Stimulated activated naive CD8-positive, alpha-beta T cell treated with anti-CD3 and anti-CD28 coated beads, Interleukin-15, Interleukin-2, amounts not matched to agents 100 U/mL and 50 U/mL, for 24 hours (primary cell): Measurements from ENCODE around the gene PRXL2A.
"Not testable (repeated sequence)": the region's sequence is repeated elsewhere in the genome, so short reads cannot be mapped to it uniquely, and the experiment has no call there.

ENCODE experiments used
- ATAC-seq: fragments of 150-1000 bp; cut with Tn5 transposase; one replicate; pipeline ENCODE4 v1.10.0; 2021
- DNase-seq: peaks from one replicate; pipeline ENCODE4 v3.0.0; 2021

The PRXL2A gene

DNA sequence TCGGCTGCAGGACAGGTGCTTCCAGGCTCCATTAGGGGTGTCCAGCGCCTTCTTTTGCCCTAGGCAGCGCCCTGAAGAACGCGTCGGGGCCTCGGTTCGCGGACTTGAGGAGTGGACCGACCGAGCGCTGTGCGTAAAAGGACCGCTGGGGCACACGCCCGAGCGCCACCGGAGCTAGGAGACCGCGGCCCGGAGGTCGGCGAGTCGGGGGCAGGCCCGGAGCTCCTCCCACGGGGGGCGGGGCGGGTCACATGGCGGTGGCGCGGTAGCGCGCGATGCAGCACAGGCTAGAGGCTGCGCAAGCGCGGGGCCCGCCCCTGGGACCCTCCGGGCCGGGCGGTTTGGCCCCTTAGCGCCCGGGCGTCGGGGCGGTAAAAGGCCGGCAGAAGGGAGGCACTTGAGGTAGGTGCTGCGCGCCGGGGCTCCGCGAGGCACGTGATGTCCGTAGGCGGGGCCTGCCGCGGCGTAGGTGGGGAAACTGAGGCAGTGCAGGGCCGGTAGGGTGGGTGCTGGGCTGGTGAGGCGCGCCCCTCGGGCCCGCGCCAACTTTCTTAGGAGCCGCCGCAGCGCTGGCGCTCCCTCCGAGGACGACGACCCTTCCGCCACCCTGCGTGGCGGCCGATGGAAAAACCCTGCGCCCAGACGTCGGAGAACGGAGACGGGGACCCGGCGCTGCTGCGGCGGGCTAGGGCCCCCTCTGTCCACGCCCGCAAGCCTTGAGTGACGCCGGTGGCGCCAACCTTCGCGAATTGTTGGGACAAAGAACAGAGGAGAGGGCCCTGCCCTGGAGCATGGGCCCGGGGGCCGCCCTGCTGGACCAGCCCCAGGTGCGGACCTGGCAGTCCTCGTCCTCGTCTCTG is at the start of gene PRXL2A:
Gene PRXL2A, plus strand, starts transcription at position 310 of the 860 bp plus-strand sequence. CDS start 11,917 bp downstream, outside the sequence.
- peak; percentile 86 for ATAC-seq
- peak; percentile 93 for DNase-seq

GRCh38 chr10:80358925-80359324 is 49.4 kb upstream of the PRXL2A start:
- ATAC-seq, DNase-seq: not testable (repeated sequence)

GRCh38 chr10:80359644-80360043 is 48.7 kb upstream of the PRXL2A start:
- DNase-seq (no peak), ATAC-seq (no peak)

DNA sequence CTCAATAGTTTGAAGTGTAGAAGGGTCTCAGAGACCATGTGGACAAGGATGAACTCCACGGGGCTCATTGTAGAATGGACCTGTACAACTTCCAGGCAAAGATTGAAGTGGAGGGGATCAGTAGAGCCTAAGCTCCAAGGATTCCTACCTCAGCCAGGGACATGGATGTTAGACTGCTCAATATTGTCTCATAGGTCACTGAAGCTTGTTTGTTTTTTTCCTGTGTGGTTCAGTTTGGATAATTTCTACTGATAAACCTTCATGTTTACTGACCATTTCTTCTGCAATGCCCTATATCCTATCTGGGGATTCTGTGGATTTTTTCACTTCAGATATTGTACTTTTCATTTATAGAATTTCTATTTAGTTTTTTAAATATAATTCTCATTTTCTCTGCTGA is 42.8 kb upstream of the PRXL2A start:
- DNase-seq (no peak), ATAC-seq (no peak)

DNA sequence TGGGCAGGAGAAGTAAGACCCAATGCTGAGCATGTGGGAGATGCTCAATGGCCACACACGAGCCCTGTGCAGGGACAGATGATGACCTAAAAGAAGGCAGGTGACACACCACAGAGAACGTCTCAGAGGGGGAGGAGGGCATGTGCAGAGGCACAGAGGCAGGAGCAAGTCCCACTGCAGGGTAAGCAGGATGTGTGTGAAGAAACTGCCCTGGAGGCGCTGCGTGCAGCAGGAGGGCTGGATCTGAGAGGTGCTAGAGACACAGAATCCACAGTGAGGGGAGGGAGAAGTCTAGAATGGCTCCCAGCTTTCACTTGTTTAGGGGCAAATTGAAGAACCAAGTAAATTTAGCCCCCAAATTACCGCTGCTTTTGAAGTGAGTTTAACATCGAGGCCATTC is 36.9 kb upstream of the PRXL2A start:
- no peak for ATAC-seq
- no peak for DNase-seq

GRCh38 chr10:80372675-80373074 is 35.7 kb upstream of the PRXL2A start:
- DNase-seq (no peak), ATAC-seq (no peak)

DNA sequence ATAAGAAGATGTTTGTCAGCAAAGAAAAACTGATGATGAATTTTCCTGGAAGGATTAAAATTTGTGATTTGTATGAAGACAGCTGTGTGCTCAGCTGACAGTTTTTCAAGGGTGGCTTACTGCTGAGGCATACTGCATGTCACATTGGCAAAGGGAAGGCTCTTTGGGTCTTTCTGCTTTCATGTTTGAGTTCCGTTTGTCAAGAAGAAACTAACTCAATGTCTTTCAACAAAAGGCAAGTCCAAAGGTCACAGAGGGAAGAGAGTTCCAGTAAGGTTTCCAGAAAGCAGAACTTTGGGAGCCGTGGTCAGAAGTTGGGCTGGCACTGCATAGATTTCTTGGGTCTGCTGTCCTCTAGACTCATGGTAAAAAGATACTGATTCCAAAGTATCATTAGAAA is 34.8 kb upstream of the PRXL2A start:
- ATAC-seq: no peak
- no peak for DNase-seq

DNA sequence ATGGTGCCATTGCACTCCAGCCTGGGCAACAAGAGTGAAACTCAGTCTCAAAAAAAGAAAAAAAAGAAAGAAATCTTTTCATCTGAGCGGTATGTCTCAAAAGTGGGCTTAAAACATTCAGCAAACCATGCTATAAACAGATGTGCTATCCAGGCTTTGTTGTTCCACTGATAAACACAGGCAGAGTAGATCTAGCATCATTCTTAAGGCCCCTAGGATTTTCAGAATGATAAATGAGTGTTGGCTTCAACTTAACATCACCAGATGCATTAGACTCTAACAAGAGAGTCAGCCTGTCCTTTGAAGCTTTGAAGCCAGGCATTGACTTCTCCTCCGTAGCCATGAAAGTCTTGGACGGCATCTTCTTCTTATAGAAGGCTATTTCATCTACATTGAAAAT is 28.6 kb upstream of the PRXL2A start:
- ATAC-seq (no peak), DNase-seq (no peak)

DNA sequence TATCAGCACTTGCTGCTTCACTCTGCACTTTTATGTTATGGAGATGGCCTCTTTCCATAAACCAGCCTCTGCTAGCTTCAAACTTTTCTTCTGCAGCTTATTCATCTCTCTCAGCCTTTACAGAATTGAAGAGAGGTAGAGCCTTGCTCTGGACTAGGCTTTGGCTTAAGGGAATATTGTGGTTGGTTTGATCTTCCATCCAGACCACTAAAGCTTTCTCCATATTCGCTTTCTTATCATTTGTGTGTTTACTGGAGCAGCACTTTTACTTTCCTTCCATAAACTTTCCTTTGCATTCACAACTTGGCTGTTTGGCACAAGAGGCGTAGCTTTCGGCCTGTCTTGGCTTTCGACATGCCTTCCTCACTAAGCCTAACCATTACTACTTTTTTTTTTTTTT is 28.2 kb upstream of the PRXL2A start:
- DNase-seq (no peak), ATAC-seq (no peak)

GRCh38 chr10:80382989-80383388 is 25.4 kb upstream of the PRXL2A start:
- peak; percentile 25 for DNase-seq

GRCh38 chr10:80390740-80391139 is 17.6 kb upstream of the PRXL2A start:
- DNase-seq (no peak), ATAC-seq (no peak)

More at GRCh38 chr10:80382989-80383388, 25.4 kb upstream of the PRXL2A start:
- ATAC-seq: no peak

- ATAC-seq (no peak), DNase-seq (no peak)
These were observed 16.1 kb upstream of the PRXL2A start for GRCh38 chr10:80392250-80392649.

DNA sequence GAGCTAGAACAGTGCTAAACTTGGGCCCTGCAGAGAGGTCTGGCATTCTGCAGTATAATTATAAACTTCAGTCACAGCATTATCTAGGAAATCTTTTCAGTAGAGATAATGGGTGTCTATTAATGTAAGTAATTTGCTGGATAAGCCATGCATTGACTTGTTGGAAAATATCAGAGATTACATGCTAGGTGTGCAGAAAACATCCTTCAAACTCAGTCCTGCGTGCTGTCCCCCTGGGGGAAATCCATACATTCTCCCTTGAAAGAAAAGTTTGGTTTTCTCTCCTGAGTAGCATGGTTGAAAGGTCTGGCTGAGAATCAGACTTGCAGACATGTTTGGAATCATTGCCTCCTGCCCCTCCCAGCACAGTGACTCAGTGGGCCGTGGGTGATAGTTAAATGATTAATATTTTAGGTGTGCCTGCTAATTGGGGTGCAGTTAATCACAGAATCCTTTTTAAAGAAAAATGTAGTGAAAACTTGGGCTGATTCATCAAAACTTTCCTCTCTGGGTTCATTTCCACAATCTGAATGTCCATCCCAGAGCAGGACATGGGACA is 13.9 kb upstream of the PRXL2A start:
- no peak for ATAC-seq

GRCh38 chr10:80397014-80397413 is 11.3 kb upstream of the PRXL2A start:
- DNase-seq (no peak), ATAC-seq (no peak)

More for the DNA sequence above, 13.9 kb upstream of the PRXL2A start:
- DNase-seq: no peak

DNA sequence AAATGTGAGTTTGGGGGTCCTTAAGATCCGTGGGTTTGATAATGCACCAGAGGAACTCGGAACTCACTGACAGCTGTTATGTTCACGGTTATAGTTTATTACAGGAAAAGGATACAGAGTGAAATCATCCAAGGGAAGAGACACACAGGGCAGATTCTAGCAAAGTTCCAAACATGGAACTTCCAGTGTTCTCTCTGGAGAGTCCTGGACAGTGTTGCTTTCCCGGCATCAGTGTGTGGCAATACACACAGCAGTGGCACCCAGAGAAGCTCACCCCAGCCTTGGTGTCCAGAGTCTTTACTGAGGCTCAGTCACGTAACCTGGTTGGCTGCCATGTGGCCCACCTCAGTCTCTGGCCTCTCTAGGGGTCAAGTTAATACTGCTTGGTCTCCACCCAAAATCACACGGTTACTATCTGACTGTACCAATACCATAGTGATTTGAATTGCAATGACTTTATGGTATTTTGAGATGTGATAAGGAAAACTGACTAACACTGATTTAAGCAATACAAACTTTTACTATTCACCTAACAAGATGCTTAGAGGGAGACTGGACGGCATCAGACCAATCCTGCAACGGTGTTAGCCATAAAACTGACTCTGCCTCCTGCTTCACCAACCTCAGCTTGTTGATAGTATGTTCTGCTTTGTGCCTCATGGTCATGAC is 8.1 kb upstream of the PRXL2A start:
- ATAC-seq (no peak), DNase-seq (no peak)

- ATAC-seq (no peak), DNase-seq (no peak)
These were observed 3.3 kb upstream of the PRXL2A start for GRCh38 chr10:80405035-80405434.

- DNase-seq: no peak
- no peak for ATAC-seq
These were observed 2.7 kb upstream of the PRXL2A start for GRCh38 chr10:80405626-80406025.

GRCh38 chr10:80406204-80406603 is 2.1 kb upstream of the PRXL2A start:
- no peak for DNase-seq
- ATAC-seq: no peak

DNA sequence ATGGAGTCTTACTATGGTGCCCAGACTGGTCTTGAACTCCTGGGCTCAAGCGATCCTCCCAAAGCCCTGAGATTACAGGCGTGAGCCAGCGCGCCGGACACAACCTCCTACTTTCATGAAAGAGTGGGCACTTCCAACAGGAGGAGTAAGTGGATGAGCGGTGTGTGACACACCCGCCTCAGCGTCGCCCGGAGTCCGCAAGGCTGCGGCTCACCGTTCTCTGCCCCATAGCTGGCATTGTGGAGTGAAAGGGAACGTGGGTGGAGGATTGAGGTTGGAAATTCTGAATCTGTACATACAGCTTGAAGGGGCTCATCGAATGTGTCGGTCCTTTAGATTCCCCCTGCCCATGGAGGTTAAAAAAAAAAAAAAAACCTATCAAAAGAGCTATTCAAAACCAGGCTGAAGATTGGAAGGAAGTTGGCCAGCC is 524 bp upstream of the PRXL2A start:
- DNase-seq: peak; percentile 77
- peak; percentile 86 for ATAC-seq

DNA sequence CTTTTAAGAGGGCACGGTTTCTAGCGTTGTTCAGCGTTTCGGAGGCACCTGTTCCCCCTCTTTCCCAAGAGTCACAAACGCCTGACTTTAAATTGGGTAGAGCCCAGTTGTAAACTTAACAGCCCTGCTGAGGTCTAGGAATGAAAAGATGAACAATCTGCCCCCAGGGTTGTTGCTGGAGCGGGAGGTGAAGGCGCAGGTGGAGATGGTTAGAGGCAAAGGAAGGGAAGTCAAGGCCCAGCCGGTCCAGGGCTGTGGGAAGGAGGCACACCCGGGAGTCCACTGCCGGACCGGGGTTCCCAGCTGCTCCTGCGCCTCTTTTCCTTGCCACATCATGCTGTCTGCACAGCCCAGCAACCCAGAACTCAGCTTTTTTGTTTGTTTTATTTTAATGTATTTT is 770 bp downstream of the PRXL2A start:
- ATAC-seq (no peak), DNase-seq (no peak)

DNA sequence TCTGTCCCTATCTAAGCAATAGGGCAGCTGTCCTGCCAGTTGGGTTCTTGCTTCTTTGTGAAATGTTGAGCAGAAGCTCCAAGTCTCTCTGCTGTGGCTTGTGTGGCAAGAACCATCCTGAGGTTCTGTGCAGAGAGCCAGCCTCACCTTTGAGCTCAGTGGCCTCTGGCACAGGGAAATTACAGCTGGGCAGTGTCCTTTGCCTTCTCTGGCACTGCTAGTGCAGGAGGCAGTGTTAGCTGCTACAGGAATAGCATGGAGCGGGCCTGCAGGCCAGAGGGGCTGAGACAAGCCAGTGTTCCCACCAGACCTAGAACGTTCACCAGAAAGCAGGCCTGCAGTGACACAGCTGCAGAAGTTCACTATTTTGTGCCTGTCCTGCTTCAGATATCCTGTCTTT is 1.8 kb downstream of the PRXL2A start:
- DNase-seq: no peak
- ATAC-seq: no peak

DNA sequence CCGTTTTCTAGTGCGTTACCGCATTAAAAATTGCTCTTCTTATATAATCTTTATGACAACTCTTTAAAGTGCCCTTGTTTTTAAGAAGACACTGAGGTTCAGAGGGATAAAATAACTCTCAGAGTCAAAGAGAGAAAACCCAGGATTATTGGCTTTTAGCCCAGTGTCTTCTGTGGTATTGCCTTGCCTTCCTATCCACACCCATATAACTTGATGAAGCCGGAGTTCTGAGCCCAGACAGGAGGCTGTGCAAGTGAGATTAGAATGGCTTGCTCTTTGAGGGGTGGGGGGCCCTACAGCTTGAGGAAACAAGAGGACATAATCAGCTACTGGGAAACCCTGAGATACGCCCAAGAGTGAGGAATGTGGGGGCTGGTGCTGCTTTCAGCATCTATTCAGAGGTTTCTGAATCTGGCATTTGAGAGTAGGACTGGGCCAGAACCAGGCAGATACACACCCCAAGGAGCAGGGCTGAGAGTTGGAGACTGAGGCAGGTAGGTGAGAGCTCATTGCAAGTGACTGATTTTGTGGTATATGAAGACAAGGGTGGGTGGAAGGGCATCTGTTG is 2.3 kb downstream of the PRXL2A start:
- no peak for ATAC-seq
- DNase-seq: no peak

GRCh38 chr10:80411267-80411668 is 2.9 kb downstream of the PRXL2A start:
- no peak for ATAC-seq
- no peak for DNase-seq
